Non-pigmented ciliary epithelial cell (primary cell): ENCODE data around the gene PEX6.

Experiments used
- DNase-seq: peaks from one replicate; pipeline ENCODE4 v3.0.0-alpha.2; 2010; ENCODE audit warnings: low read depth

PEX6 gene

DNA sequence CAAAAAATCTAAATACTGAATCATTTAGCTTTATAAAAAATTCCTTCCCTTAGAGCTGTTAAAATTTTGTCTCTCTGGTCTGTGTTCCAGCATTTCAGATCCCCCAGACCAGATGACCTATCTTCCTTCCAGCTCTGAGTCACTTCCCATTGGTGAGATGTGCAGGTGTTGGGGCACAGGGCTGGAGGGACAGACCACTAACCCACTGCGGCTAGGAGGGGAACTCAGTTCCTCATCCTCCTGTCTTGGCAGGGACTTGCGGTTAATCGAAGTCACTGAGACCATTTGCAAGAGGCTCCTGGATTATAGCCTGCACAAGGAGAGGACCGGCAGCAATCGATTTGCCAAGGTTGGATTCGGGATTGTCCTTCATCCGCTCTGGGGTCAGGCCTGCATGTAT lies 43.7 kb downstream of the PEX6 start:
- no peak for DNase-seq

DNA sequence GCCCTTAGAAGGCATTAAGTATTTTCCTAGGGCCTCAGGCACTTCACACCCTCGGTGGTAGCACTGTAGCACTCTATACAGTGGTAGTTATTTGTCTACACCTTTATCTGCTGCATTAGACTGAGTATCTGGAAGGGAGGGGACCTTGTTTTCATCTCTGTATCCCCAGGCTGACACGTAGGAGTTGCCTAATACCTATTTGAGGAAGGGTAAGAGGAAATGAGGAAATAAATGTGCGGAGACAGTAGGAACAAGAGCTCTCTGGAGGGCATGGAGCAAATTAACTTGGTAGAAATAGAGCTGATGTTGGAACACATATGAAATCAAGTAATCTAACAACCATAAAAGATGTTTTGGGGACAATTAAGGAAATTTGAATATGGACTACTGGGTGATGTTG lies 45.8 kb downstream of the PEX6 start:
- DNase-seq = no peak

DNA sequence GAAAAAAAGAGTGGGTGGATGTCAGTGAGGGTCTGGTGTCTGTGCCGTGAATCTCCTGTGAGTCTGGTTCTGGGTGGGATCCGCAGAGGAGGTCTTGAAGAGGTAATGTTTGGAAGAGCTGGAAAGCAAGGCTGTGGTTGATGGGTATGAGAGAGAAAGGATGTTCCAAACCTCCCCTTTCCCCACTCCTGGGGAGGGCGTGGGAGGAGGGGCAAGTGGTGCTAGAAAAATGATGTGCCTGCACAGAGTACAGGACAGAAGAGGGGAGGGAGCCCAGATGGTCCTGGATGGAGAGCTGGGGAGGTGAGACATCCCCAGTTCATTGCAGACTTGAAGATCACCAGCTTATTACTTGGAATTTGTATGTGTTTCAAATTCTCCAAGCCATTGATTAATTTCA lies 46.6 kb downstream of the PEX6 start:
- no peak for DNase-seq

DNA sequence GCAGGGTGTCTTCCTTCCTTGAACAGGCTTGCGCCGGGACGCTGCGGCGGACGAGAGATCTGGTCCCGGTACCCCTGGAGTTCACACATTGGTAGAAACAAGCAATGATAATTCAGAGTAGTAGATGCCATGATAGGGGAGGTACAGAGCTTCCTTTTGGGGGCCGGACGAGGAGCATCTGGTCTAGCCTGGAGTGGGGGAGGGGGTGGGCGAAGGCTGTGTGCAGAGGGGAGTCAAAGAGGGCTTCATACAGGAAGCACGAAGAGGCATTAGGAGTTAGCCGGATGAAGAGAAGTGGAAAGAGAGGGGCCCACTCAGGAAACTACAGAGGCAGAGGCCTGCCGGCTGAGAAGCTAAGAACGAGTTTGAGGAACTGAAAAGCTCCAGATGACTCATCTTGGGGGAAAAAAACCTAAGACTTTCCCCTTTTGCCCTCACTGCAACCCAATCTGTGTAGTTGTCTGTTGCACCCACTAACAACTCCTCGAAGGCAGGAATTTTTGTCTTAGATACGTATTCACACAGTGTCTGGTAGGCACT lies 49.1 kb downstream of the PEX6 start:
- peak; percentile 51 for DNase-seq

DNA sequence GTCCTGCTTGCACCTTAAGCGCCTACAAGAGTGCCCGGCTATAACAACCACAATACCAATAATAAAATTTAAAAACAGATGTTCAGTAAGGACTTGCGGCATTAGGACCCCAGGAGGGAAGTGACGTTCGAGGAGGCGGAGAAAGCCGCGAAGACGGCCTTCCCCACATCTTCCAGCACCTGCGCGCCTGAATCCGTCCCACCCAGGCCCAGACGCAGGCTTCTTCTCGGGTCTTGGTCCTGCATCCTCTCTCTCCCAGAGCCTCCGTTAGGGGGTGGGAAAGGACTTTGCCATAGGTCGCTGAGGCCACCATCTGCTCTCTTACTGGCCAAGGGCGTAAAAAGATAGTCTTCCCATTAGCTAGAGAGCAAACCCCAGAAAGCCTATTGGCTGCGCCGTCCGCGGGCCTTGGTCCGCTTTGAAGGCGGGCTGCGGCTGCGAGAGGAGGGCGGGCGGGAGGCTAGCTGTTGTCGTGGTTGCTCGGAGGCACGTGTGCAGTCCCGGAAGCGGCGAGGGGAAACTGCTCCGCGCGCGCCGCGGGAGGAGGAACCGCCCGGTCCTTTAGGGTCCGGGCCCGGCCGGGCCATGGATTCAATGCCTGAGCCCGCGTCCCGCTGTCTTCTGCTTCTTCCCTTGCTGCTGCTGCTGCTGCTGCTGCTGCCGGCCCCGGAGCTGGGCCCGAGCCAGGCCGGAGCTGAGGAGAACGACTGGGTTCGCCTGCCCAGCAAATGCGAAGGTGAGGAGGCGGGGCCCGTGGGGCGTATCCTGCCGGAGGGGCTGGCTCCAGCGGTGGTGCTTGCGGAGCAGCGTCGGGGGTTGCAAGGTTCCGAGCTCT lies 49.8 kb downstream of the PEX6 start, which contains the start of gene CNPY3:
Gene CNPY3 (plus strand): TSS at position 495 of the 835 bp plus-strand sequence. CDS start 91 bp downstream, at position 586.
- peak; percentile 87 for DNase-seq

DNA sequence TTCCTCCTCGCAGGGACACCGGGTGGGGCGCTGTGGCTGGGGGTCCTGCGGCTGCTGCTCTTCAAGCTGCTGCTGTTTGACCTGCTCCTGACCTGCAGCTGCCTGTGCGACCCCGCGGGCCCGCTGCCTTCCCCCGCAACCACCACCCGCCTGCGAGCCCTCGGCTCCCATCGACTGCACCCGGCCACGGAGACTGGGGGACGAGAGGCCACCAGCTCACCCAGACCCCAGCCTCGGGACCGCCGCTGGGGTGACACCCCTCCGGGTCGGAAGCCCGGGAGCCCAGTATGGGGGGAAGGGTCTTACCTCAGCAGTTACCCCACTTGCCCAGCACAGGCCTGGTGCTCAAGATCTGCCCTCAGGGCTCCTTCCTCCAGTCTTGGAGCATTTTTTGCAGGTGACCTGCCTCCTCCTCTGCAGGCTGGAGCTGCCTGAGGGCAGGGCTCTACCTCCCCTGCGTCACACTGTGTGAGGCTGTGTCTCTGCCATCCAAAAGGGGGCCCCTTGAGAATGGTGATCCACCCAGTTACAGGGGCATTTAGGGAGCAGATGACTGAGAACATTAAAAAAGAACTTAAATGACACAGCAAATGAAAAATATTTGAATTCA lies 53.6 kb downstream of the PEX6 start:
- DNase-seq = no peak

DNA sequence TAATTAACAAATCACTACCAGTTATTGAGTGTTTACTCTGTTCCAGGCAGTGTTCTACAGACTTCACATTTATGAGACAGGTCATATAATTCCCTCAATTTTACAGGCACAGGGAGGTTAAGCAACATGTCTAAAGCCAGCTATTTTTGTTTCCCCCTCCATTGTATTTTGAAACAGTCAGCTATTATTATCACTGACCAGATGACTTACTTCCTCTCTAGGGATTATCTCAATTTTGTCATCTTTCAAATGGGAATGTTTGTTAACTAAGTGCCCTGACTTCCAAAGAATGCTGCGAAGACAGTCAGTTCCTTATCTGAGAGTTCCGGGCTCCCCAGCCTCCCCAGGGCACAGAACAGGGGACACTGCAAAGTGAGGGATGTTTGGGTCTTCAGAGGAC lies 55.3 kb downstream of the PEX6 start:
- DNase-seq = no peak

DNA sequence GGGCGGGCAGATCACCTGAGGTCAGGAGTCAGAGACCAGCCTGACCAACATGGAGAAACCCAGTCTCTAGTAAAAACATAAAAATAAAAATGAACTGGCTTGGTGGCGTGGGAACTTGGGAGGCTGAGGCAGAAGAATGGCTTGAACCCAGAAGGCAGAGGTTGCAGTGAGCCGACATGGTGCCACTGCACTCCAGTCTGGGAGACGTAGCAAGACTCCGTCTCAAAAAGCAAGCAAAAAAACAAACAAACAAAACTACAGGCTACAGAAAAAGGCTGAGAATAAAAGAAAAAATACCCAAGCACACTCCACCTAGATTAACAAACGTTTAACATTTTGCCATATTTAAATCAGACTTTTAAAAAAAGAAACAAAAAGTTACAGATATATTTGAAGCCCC lies 57.2 kb downstream of the PEX6 start:
- no peak for DNase-seq

DNA sequence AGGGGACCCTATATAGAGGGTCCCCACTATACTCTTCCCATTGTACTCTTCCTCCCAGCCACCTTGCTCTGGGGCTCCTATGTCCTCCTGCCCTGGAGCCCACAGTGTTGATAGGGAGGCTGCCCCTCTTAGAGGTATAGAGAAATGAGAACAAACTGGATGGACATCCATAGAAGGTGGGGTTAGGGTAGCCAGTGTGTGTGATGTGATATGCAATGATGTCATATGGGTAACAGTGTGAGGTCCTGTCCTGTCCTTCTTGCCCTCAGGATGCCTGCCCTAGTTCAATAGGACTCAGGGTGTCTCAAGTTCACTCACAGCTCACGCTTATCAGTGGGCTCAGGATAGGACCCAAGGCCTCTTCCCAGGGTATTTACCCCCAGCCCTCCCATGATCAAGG lies 62.7 kb downstream of the PEX6 start:
- DNase-seq = no peak

DNA sequence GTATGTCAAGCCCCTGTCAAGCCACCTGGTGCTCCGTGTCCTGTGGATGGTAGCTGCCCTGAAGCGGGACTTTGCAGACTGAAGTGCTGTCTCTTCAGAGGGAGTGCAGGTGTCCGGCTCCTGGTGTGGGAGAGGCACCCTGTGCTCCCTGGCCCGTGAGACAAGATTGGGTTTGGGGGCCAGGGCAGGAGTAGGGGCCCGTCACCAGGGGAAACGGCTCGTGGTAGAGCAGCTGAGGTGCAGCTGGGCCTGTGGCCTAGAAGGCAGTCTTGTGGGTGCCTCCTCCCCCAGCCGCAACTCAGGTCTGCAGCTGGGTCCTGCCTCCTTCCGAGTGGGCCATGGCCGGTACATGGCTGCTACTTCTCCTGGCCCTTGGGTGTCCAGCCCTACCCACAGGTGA lies 63.2 kb downstream of the PEX6 start, which contains the start of gene PTCRA:
Gene PTCRA (plus strand): TSS at position 322 of the 400 bp plus-strand sequence. CDS start 17 bp downstream, at position 339.
- DNase-seq = no peak

DNA sequence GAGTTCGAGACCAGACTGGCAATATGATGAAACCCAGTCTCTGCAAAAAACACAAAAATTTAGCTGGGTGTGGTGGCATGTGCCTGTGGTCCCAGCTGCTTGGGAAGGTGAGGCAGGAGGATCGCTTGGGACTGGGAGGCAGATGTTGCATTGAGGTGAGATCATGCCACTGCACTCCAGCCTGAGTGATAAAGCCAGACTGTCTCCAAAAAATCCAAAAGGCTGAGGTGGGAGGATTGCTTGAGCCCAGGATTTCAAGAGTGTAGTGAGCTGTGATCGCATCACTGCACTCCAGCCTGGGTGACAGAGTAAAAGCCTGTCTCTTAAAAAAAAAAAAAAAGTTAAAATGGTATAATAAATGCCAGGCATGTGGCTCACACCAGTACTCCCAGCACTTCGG lies 64.4 kb downstream of the PEX6 start:
- DNase-seq = no peak
